GM06990 (cell line): ENCODE results near the gene ZNF335.

Experiments
- DNase-seq: peaks from one replicate; pipeline ENCODE4 v3.0.0-alpha.2; 2011; ENCODE audit not compliant: insufficient read length; ENCODE audit errors: extremely low read depth
- H3K27me3 ChIP-seq: replicated peaks from 2 replicates; pipeline ENCODE4 v1.6.0; 2011; ENCODE audit warnings: low read length; ENCODE audit not compliant: control insufficient read depth, insufficient read depth
- H3K36me3 ChIP-seq: 2 replicates; pipeline ENCODE4 v1.5.1; 2011; ENCODE audit warnings: low read length; ENCODE audit not compliant: control insufficient read depth, insufficient read depth
- H3K4me3 ChIP-seq: replicated peaks from 2 replicates; pipeline ENCODE4 v1.5.1; 2011; ENCODE audit warnings: low read depth, mild to moderate bottlenecking, control low read depth, low read length
- TF ChIP-seq, protein P1 (sequence below): IDR thresholded peaks from 2 replicates; pipeline ENCODE4 v1.5.1; 2011; ENCODE audit warnings: low read length, control low read depth, mild to moderate bottlenecking, inconsistent platforms; ENCODE audit not compliant: insufficient read depth, poor library complexity, severe bottlenecking

The ZNF335 gene

DNA sequence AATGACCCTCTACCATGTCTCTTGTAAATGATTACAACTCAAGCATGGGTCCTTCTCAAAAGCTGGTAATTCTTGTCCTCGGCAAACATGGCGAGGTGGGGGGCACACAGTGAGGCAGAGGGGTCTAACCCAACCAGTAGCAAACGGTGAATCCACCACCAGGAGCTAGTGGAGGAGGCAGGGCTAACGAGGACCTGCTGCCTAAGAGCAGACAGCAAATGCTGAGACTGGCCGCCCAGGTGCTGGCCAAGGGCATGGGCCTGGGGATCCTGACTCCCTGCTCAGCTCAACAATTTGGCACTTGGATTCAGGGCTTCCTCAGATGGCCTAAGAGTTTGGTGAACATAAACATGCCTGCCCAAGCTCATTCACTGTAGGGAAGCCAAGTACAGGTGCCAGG lies 19.1 kb downstream of the ZNF335 start:
- TF ChIP-seq, protein P1, sequence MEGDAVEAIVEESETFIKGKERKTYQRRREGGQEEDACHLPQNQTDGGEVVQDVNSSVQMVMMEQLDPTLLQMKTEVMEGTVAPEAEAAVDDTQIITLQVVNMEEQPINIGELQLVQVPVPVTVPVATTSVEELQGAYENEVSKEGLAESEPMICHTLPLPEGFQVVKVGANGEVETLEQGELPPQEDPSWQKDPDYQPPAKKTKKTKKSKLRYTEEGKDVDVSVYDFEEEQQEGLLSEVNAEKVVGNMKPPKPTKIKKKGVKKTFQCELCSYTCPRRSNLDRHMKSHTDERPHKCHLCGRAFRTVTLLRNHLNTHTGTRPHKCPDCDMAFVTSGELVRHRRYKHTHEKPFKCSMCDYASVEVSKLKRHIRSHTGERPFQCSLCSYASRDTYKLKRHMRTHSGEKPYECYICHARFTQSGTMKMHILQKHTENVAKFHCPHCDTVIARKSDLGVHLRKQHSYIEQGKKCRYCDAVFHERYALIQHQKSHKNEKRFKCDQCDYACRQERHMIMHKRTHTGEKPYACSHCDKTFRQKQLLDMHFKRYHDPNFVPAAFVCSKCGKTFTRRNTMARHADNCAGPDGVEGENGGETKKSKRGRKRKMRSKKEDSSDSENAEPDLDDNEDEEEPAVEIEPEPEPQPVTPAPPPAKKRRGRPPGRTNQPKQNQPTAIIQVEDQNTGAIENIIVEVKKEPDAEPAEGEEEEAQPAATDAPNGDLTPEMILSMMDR = no peak
- no peak for DNase-seq
- no peaks in the 10 kb centered on the region for H3K27me3 ChIP-seq
- no peak overlapping the region for H3K4me3 ChIP-seq
- peaks cover 50% of the 10 kb centered on the region for H3K36me3 ChIP-seq

DNA sequence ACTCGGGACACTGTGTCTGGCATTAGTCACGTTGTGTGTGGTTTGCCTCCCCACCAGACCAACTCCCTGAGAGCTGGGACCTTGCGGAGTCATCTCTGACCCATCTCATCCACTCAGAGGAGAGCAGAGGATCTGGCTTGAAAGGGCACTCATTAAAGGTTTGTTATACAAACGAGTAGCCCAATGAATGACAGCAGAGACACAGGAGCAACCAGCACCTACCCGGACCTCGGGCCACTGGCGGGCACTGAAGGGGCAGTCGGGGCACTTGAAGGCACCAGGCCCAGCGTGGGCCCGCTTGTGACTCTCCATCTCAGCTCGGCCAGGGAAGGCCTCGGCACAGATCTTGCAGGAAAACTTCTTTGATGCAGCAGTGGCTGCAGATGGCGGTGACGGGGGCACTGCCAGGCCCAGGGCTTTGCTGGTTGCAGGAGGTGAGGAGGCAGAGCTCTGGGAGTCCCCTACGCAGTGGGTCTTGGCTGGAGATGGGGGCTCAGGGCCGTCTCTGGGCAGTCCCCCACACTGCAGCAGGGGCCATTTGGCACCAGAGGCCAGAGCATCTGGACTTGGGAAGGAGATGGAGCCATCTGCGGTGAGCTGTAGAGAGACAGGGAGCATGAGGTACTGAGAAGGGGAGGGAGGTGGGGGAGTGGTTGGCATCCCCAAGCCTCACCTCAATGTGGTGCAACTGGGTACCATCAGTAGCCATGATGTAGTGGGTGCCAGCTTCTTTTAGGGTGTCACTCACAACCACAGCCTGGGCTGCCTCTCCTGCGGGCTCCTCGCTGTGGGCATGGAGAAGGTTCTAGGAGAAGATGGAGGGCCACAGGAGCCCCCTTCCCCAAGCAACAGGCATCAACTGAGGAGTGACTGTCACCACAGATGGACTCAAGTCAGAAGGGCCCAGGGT lies 19.8 kb downstream of the ZNF335 start:
- peaks cover 47% of the 10 kb centered on the region for H3K36me3 ChIP-seq

DNA sequence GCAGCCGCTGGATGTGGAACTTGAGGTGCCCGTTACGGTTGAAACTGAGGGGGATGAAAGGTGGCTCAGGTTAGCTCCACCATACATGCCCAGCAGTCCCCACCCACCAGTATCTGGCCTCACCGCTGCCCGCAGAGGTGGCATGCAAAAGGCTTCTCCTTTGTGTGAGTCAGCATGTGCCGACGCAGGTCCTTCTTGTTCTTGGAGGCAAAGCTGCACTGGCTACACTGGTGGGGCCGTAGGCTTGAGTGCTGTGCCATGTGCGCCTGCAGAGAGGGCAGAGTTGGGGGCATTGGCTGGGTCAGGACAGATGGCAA lies 21.7 kb downstream of the ZNF335 start:
- Histone ChIP-seq H3K36me3 (peaks cover 60% of the 10 kb centered on the region), H3K27me3 (no peaks in the 10 kb centered on the region), H3K4me3 (no peak overlapping the region)
- TF ChIP-seq, protein P1 = no peak
- DNase-seq = no peak

More for the DNA sequence above, 19.8 kb downstream of the ZNF335 start:
- TF ChIP-seq, protein P1 = no peak
- Histone ChIP-seq H3K4me3 (no peak overlapping the region), H3K27me3 (no peaks in the 10 kb centered on the region)
- no peak for DNase-seq

DNA sequence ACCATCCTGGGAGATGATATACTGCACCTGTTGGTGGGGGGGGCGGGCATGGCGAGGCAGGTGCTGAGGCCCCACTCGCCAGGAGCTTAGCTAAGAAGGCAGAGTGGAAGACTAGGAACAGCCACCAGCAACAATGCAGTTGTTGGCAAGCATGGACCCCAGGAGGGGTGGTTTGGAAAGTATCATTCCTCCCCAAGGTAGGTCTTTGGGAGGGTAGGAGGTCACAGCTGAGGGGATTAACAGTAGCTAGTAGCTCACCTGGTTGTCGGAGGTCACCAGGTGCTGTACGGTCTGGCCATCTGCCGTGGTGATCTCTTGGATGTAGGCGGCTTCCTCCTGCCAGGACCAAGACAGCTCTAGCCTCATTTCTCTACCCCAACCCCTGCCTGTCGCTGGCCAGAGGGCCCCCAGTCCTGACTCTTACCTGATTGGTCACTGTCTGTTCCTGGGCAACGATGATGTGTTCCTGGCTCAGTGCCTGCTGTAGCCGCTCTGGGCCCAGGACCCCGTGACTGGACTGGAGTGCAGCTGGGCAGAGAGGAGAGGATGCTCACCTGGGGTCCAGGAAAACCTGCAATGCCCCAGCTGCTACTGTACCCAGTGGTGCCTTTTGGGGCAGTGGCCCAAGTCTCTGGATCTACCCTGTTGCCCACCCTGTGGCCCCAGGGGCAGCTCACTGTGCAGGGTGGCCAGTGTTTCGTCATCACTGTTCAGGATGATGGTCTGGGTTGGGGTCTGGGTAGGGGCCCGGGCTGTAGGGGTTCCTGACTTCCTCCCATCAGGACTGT lies 22.3 kb downstream of the ZNF335 start:
- Histone ChIP-seq H3K27me3 (no peaks in the 10 kb centered on the region), H3K4me3 (no peak overlapping the region), H3K36me3 (peaks cover 64% of the 10 kb centered on the region)
- DNase-seq = no peak
- TF ChIP-seq, protein P1 = no peak

DNA sequence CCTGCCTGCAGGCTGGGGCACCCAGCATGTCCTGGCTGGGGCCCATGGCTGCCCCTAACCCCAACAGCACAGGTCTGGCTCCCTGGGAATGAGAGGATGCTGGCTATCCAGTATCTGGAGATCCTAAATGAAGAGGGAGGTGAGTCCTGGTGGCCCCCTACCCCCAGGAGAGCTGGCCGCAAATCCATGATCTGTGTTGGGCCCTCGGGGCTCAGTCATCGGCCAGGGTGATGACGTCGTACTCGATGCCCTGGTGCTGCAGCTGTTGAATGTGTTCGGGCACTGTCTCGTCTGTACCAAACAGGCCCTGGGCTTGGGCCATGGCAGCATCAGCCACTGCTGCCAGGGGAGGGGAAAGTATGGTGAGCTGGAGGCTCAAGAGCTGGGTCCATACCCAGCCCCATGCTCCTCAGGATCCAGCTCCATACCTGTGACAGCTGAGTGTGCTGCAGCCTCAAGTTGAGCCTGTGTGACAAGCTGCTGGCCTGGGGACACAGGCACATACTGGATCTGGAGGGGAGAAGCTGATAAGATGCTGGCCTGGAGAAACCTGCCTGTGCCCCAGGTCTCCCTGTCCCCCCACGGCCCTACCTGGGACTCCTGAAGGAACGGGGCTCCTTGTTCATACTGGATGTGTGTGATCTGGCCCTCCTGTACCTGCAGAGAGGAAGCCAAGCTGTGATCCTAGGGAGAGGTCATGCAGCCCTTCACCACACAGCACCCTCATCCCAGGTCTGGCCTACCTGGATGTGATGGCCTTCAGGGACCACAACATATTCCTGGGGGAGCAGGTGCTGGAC lies 23.1 kb downstream of the ZNF335 start:
- TF ChIP-seq, protein P1 = no peak
- Histone ChIP-seq H3K36me3 (peaks cover 69% of the 10 kb centered on the region), H3K4me3 (no peak overlapping the region), H3K27me3 (no peaks in the 10 kb centered on the region)
- DNase-seq = no peak
